ENCODE results near the gene ABHD11.

- no peak for TF ChIP-seq EZH2 (IDR thresholded peaks at IDR 0.05; ENCODE audit: insufficient read depth, poor library complexity, severe bottlenecking)
- TF ChIP-seq EZH2phosphoT487 (IDR thresholded peaks at IDR 0.05; ENCODE audit: insufficient read depth, low read depth): no peak
Observed at GRCh38 chr7:73769481-73770001, 30.9 kb upstream of the ABHD11 start.
